H1 (cell line): ENCODE measurements around the gene LTF. TPM values are rescaled to one million over a fixed set of nuclear protein-coding genes. Genes with fewer than 3 reads are reported as not detected.
A peak's percentile ranks its signal among the peaks of the same experiment; 100 is the strongest.

ENCODE experiments used
- CTCF ChIA-PET: fragments of 300-600 bp; sonication (Branson Sonifier 250); formaldehyde crosslinking; loops from one replicate; lab custom pipeline; 2021; ENCODE audit not compliant: partially characterized antibody; lab: Charles Lee
- POLR2A ChIA-PET: fragments of 300-600 bp; sonication (Branson Sonifier 250); formaldehyde crosslinking; loops from one replicate; lab custom pipeline; 2021; ENCODE audit warnings: inconsistent platforms; ENCODE audit not compliant: partially characterized antibody; lab: Charles Lee
- DNase-seq, 2 experiments: peaks; one replicate each; pipeline versions ENCODE4 v3.0.0 to v3.0.0-alpha.2; 2010 to 2022; ENCODE audit warnings: low spot score in 2 of 2, low read depth in 1 of 2, mixed read lengths in 1 of 2
- FAIRE-seq: peaks from 2 replicates; lab custom pipeline; 2011; peaks lifted over from hg19 to GRCh38; lab: Jason Lieb, UNC
- H2AFZ ChIP-seq: 2 replicates; pipeline ENCODE4 v1.8.1; 2012; ENCODE audit warnings: low read length, inconsistent platforms
- H2AK5ac ChIP-seq: 2 replicates; pipeline ENCODE4 v1.6.1; 2013; ENCODE audit warnings: low read depth, low read length
- H2BK120ac ChIP-seq: replicated peaks from 2 replicates; pipeline ENCODE3; 2013; ENCODE audit warnings: low read depth, low read length, inconsistent platforms
- H2BK12ac ChIP-seq: 2 replicates; pipeline ENCODE4 v1.6.1; 2013; ENCODE audit warnings: low read depth, low read length
- H2BK15ac ChIP-seq: 2 replicates; pipeline ENCODE4 v1.6.1; 2013; ENCODE audit warnings: low read length
- H2BK20ac ChIP-seq: 2 replicates; pipeline ENCODE4 v1.6.1; 2013; ENCODE audit warnings: low read length
- H2BK5ac ChIP-seq: 2 replicates; pipeline ENCODE4 v1.6.1; 2013; ENCODE audit warnings: low read depth, low read length
- H3K14ac ChIP-seq: 2 replicates; pipeline ENCODE4 v1.6.1; 2013; ENCODE audit warnings: inconsistent platforms; ENCODE audit not compliant: insufficient read length
- H3K18ac ChIP-seq: 2 replicates; pipeline ENCODE4 v1.6.1; 2013; ENCODE audit warnings: low read length; ENCODE audit errors: extremely low read depth
- H3K23ac ChIP-seq: 2 replicates; pipeline ENCODE4 v1.6.1; 2013; ENCODE audit warnings: inconsistent platforms; ENCODE audit not compliant: insufficient read length
- H3K23me2 ChIP-seq: 2 replicates; pipeline ENCODE4 v1.6.1; 2013; ENCODE audit warnings: low read depth, low read length
- H3K27ac ChIP-seq: 2 replicates; pipeline ENCODE4 v1.6.1; 2011; ENCODE audit warnings: low read depth, low read length, inconsistent platforms
- H3K27me3 ChIP-seq, 4 experiments: replicated peaks in 1 of 4; 1 replicate in 1 of 4; 2 replicates in 3 of 4; pipeline versions ENCODE4 v1.6.1 to v1.8.1; 2011 to 2013; ENCODE audit warnings: low read length in 3 of 4, mild to moderate bottlenecking in 3 of 4, inconsistent platforms in 2 of 4, mixed read lengths in 2 of 4, moderate library complexity in 1 of 4; ENCODE audit not compliant: control insufficient read depth in 3 of 4, insufficient read depth in 3 of 4; ENCODE audit errors: extremely low read depth in 1 of 4
- H3K36me3 ChIP-seq, 4 experiments: 2 replicates each; pipeline versions ENCODE4 v1.6.1 to v1.8.1; 2011 to 2013; ENCODE audit warnings: mild to moderate bottlenecking in 4 of 4, low read length in 3 of 4, moderate library complexity in 2 of 4, control low read depth in 1 of 4, inconsistent platforms in 1 of 4; ENCODE audit not compliant: insufficient read depth in 4 of 4, control insufficient read depth in 2 of 4
- H3K4ac ChIP-seq: replicated peaks from 2 replicates; pipeline ENCODE3; 2013; ENCODE audit warnings: low read length, low read depth, mixed read lengths, inconsistent platforms; ENCODE audit not compliant: insufficient read length
- H3K4me1 ChIP-seq, 4 experiments: replicated peaks in 1 of 4; 1 replicate in 1 of 4; 2 replicates in 3 of 4; pipeline versions ENCODE4 v1.6.1 to v1.8.1; 2011 to 2013; ENCODE audit warnings: low read length in 3 of 4, inconsistent platforms in 2 of 4, mixed read lengths in 1 of 4; ENCODE audit not compliant: insufficient read depth in 4 of 4, control insufficient read depth in 3 of 4
- H3K4me2 ChIP-seq, 2 experiments: 2 replicates each; pipeline versions ENCODE4 v1.6.1 to v1.8.1; 2011 to 2013; ENCODE audit warnings: low read depth in 2 of 2, low read length in 2 of 2, control low read depth in 1 of 2, inconsistent platforms in 1 of 2, mild to moderate bottlenecking in 1 of 2; ENCODE audit not compliant: insufficient read depth in 1 of 2
- H3K4me3 ChIP-seq, 4 experiments: fragments of 200-600, 300-600 bp in 1 of 4; sonication (generic), shearing (Covaris generic), sonication (Bioruptor Twin) in 1 of 4; 2 replicates each; pipeline versions ENCODE4 v1.5.1 to v1.8.1; 2011 to 2016; ENCODE audit warnings: low read length in 4 of 4, low read depth in 3 of 4, control low read depth in 2 of 4, inconsistent platforms in 2 of 4, mild to moderate bottlenecking in 2 of 4, mixed read lengths in 1 of 4, moderate library complexity in 1 of 4; ENCODE audit not compliant: insufficient read depth in 2 of 4; ENCODE audit errors: extremely low read depth in 1 of 4
- H3K56ac ChIP-seq: replicated peaks from 2 replicates; pipeline ENCODE3; 2013; ENCODE audit warnings: low read depth, mild to moderate bottlenecking, mixed read lengths, low read length, inconsistent platforms; ENCODE audit not compliant: insufficient read length
- H3K79me1 ChIP-seq: 2 replicates; pipeline ENCODE4 v1.6.1; 2013; ENCODE audit warnings: low read depth, low read length, control low read depth
- H3K79me2 ChIP-seq, 2 experiments: 2 replicates each; pipeline versions ENCODE4 v1.6.1 to v1.8.1; 2012 to 2013; ENCODE audit warnings: low read length in 2 of 2, mild to moderate bottlenecking in 2 of 2, inconsistent platforms in 1 of 2; ENCODE audit not compliant: insufficient read depth in 2 of 2, control insufficient read depth in 1 of 2
- H3K9ac ChIP-seq, 4 experiments: replicated peaks in 1 of 4; 1 replicate in 1 of 4; 2 replicates in 3 of 4; pipeline versions ENCODE4 v1.6.1 to v1.8.1; 2011 to 2013; ENCODE audit warnings: low read depth in 3 of 4, low read length in 3 of 4, control low read depth in 2 of 4, mild to moderate bottlenecking in 2 of 4, moderate library complexity in 2 of 4, inconsistent platforms in 1 of 4; ENCODE audit errors: extremely low read depth in 1 of 4
- H3K9me3 ChIP-seq, 2 experiments: 2 replicates each; pipeline versions ENCODE4 v1.6.1 to v1.8.1; 2012 to 2013; ENCODE audit warnings: mild to moderate bottlenecking in 2 of 2, moderate library complexity in 2 of 2, control low read depth in 1 of 2, inconsistent platforms in 1 of 2, low read depth in 1 of 2, low read length in 1 of 2, mixed read lengths in 1 of 2; ENCODE audit not compliant: insufficient read depth in 2 of 2
- H4K20me1 ChIP-seq, 2 experiments: replicated peaks in 1 of 2; 2 replicates each; pipeline versions ENCODE3 to v1.8.1; 2011 to 2013; ENCODE audit warnings: inconsistent platforms in 2 of 2, low read length in 2 of 2, mild to moderate bottlenecking in 1 of 2; ENCODE audit not compliant: insufficient read depth in 2 of 2, control insufficient read depth in 1 of 2
- H4K5ac ChIP-seq: 2 replicates; pipeline ENCODE4 v1.6.1; 2013; ENCODE audit warnings: low read length, low read depth, mixed read lengths, inconsistent platforms; ENCODE audit not compliant: insufficient read length
- H4K8ac ChIP-seq: 2 replicates; pipeline ENCODE4 v1.8.0; 2013; ENCODE audit warnings: mild to moderate bottlenecking, moderate library complexity, low read length, inconsistent platforms; ENCODE audit not compliant: insufficient read depth; ENCODE audit errors: extremely low read depth
- H4K91ac ChIP-seq: replicated peaks from 2 replicates; pipeline ENCODE3; 2013; ENCODE audit warnings: low read length, mixed read lengths, inconsistent platforms; ENCODE audit not compliant: insufficient read length
- RNF2 ChIP-seq: fragments of 200-900, 300-1000 bp; sonication (generic); IDR thresholded peaks from 2 replicates; pipeline ENCODE4 v1.7.1; 2016; ENCODE audit warnings: borderline replicate concordance, low read depth, mild to moderate bottlenecking, antibody characterized with exemption, low read length; ENCODE audit not compliant: poor library complexity, severe bottlenecking; ENCODE audit errors: missing control alignments
- SAP30 ChIP-seq: fragments of 300-600 bp; sonication (generic); IDR thresholded peaks from 2 replicates; pipeline ENCODE4 v1.7.1; 2012; ENCODE audit warnings: low read length, moderate library complexity, mild to moderate bottlenecking, inconsistent platforms; ENCODE audit not compliant: insufficient read depth, insufficient replicate concordance
- SIN3A ChIP-seq, 2 experiments: IDR thresholded peaks in 1 of 2; conservative IDR thresholded peaks in 1 of 2; 2 replicates each; pipeline ENCODE4 v1.6.1; 2011 to 2012; ENCODE audit warnings: low read length in 2 of 2, improper control_type of control experiment in 1 of 2, low read depth in 1 of 2, mild to moderate bottlenecking in 1 of 2
- WGBS, 2 experiments: shearing (Covaris generic) in 1 of 2; methylation state at CpG; one replicate each; pipeline versions ENCODE4 v1.1.6 to v1.1.7; 2013 to 2015; ENCODE audit warnings: low lambda C conversion rate in 2 of 2, mixed read lengths in 2 of 2, inconsistent platforms in 1 of 2, low coverage in 1 of 2, missing lambda C conversion rate in 1 of 2; ENCODE audit not compliant: insufficient replicate concordance in 2 of 2, insufficient coverage in 1 of 2, insufficient read length in 1 of 2; ENCODE audit errors: extremely low coverage in 1 of 2, missing lambda C conversion rate in 1 of 2; 5-methylcytosine and 5-hydroxymethylcytosine counted together
- polyA plus RNA-seq, 7 experiments: library from polyadenylated mRNA; depleted of rRNA in 3 of 7; stranded (reverse) in 5 of 7; unstranded in 2 of 7; fragments of >200 nt in 5 of 7; fragments of 200-250 nt in 2 of 7; gene quantifications; 1 replicate in 5 of 7; 2 replicates in 1 of 7; 4 replicates in 1 of 7; pipeline versions ENCODE4 v1.2.1 to v1.2.3, GENCODE V29; 2011 to 2013; ENCODE audit warnings: missing spikeins in 2 of 7, mixed read lengths in 2 of 7
- total RNA-seq: library from RNA; stranded (reverse); fragmentation: NEBNext Ultra II Directional; extraction: Animal tissue kit (Norgen Biotek cat#: 25700); gene quantifications from 2 replicates; pipeline ENCODE4 v1.2.1, GENCODE V29; 2021

LTF gene
- total and polyA plus RNA-seq, 2 of the 8 experiments (the other 6 are each of a cell fraction or from before 2014, with no cell fraction given), result 0.23 to 0.99 TPM

- ChIA-PET CTCF (interaction anchor here (0.6 to 4.3 kb wide), 25 partner anchors 9 to 252 kb away, joined by 3 to 40 read pairs (median 5); no protein-coding TSS in a partner anchor), POLR2A (interaction anchor here (0.9 to 2.0 kb wide), 4 partner anchors 98 to 124 kb away, joined by 3 to 7 read pairs (median 6); a partner anchor contains a TSS)
- no peak overlapping the region for H3K27ac ChIP-seq
- H2AK5ac ChIP-seq, result peak overlapping the region; percentile 32
- FAIRE-seq, result no peak
- WGBS, 2 experiments, result 92% methylated on average over 6 of the region's 6 CpGs; no CpG with 5 or more reads in 1 of the 2 experiments
- H2BK120ac ChIP-seq, result no peak overlapping the region
- H3K56ac ChIP-seq, result no peak overlapping the region
- no peak overlapping the region for H2AFZ ChIP-seq
- no peaks in the 10 kb centered on the region for H3K79me2 ChIP-seq
- H2BK12ac ChIP-seq, result peak overlapping the region; percentile 19; the same call in 1 of the 2 replicates
- no peaks in the 10 kb centered on the region for H3K79me1 ChIP-seq
- H3K23ac ChIP-seq, result no peak overlapping the region
- H2BK5ac ChIP-seq, result no peak overlapping the region
- H3K4ac ChIP-seq, result no peak overlapping the region
- H4K8ac ChIP-seq, result no peak overlapping the region; the same call in 1 of the 2 replicates
- no peaks in the 10 kb centered on the region for H4K20me1 ChIP-seq
- no peak overlapping the region for H3K4me3 ChIP-seq
- no peaks in the 10 kb centered on the region for H3K36me3 ChIP-seq
- peaks cover 2% of the 10 kb centered on the region for H3K23me2 ChIP-seq
- no peaks in the 10 kb centered on the region for H3K9me3 ChIP-seq
- TF ChIP-seq RNF2 (peak; percentile 15), SAP30 (no peak), SIN3A (conservative IDR thresholded peaks at IDR 0.05 in 1 of 2, IDR thresholded peaks at IDR 0.05 in 1 of 2; ENCODE audit: low read depth in 1 of 2, low read length in 2 of 2) (no peak)
- no peak overlapping the region for H3K14ac ChIP-seq
- no peak overlapping the region for H4K5ac ChIP-seq
- no peak overlapping the region for H3K9ac ChIP-seq
- no peak overlapping the region for H4K91ac ChIP-seq
- H2BK20ac ChIP-seq, result no peak overlapping the region
- no peak overlapping the region; a peak in 1 of 4 replicates for H3K4me2 ChIP-seq
- H3K4me1 ChIP-seq, result peaks cover 0 to 6% (median 4%) of the 10 kb centered on the region in 4 experiments; a peak in 4 of 7 replicates
- no peak overlapping the region for H2BK15ac ChIP-seq
- H3K27me3 ChIP-seq, result peaks cover 7 to 28% (median 24%) of the 10 kb centered on the region in 4 experiments
- 0 out of 2 replicates have a peak overlapping the region, but pooled peaks have one; percentile 28 for H3K18ac ChIP-seq
- peak in 1 of 2 experiments; percentile 43 for DNase-seq
These were observed 1.4 kb downstream of the LTF start for GRCh38 chr3:46463120-46463867.
